OCI-LY1 (cell line): ENCODE data around the gene ANKIB1.

Experiments
- H2AFZ ChIP-seq: fragments of 200-600 bp; sonication (generic), shearing (Covaris generic); 2 replicates; pipeline ENCODE4 v1.6.0; 2014; ENCODE audit warnings: antibody characterized with exemption, mild to moderate bottlenecking, low read length
- H3F3A ChIP-seq: fragments of 200-600 bp; sonication (generic), shearing (Covaris generic); 2 replicates; pipeline ENCODE4 v1.6.0; 2014; ENCODE audit warnings: mild to moderate bottlenecking, antibody characterized with exemption, low read length, moderate library complexity; ENCODE audit not compliant: insufficient read depth
- H3K27ac ChIP-seq: fragments of 200-600 bp; sonication (generic); 2 replicates; pipeline ENCODE4 v1.5.1; 2014; ENCODE audit warnings: low read length, mixed run types, mild to moderate bottlenecking, low read depth; ENCODE audit not compliant: poor library complexity, severe bottlenecking
- H3K27me3 ChIP-seq: fragments of 200-600 bp; sonication (generic); 2 replicates; pipeline ENCODE4 v1.6.0; 2014; ENCODE audit warnings: antibody characterized with exemption, mild to moderate bottlenecking, low read length, moderate library complexity; ENCODE audit not compliant: insufficient read depth
- H3K36me3 ChIP-seq: fragments of 200-600 bp; sonication (generic); 2 replicates; pipeline ENCODE4 v1.6.1; 2014; ENCODE audit warnings: mild to moderate bottlenecking, antibody characterized with exemption, low read length, moderate library complexity, mixed read lengths; ENCODE audit not compliant: insufficient read depth
- H3K4me1 ChIP-seq: fragments of 200-600 bp; sonication (generic); 2 replicates; pipeline ENCODE4 v1.5.1; 2014; ENCODE audit warnings: mild to moderate bottlenecking, low read length, moderate library complexity; ENCODE audit not compliant: insufficient read depth, severe bottlenecking
- H3K4me2 ChIP-seq: fragments of 200-600 bp; sonication (generic), shearing (Covaris generic); 2 replicates; pipeline ENCODE4 v1.6.1; 2014; ENCODE audit warnings: low read length
- H3K4me3 ChIP-seq: fragments of 200-600 bp; sonication (generic); 2 replicates; pipeline ENCODE4 v1.5.1; 2014; ENCODE audit warnings: low read length, low read depth, mild to moderate bottlenecking, mixed read lengths; ENCODE audit not compliant: poor library complexity, severe bottlenecking
- H3K79me2 ChIP-seq: fragments of 200-600 bp; shearing (Covaris generic); 2 replicates; pipeline ENCODE4 v1.6.1; 2016; ENCODE audit warnings: mixed run types, low read length, mixed read lengths; ENCODE audit not compliant: insufficient read depth
- H3K9ac ChIP-seq: fragments of 200-600 bp; sonication (generic), shearing (Covaris generic); 2 replicates; pipeline ENCODE4 v1.6.1; 2014; ENCODE audit warnings: mild to moderate bottlenecking, low read length, mixed read lengths
- H3K9me2 ChIP-seq: fragments of 200-600 bp; sonication (generic), shearing (Covaris generic); 2 replicates; pipeline ENCODE4 v1.6.1; 2014; ENCODE audit warnings: low read depth, mild to moderate bottlenecking, low read length, mixed read lengths
- H3K9me3 ChIP-seq: fragments of 200-600 bp; shearing (Covaris generic); 2 replicates; pipeline ENCODE4 v1.6.1; 2014; ENCODE audit warnings: low read length, mixed read lengths
- H4K20me1 ChIP-seq: fragments of 200-600 bp; sonication (generic), shearing (Covaris generic); 2 replicates; pipeline ENCODE4 v1.6.0; 2016; ENCODE audit warnings: mild to moderate bottlenecking, low read length; ENCODE audit not compliant: insufficient read depth
- CTCF ChIP-seq: fragments of 200-600 bp; sonication (generic), shearing (Covaris generic); IDR thresholded peaks from 2 replicates; pipeline ENCODE4 v1.5.1; 2017; ENCODE audit warnings: mild to moderate bottlenecking, antibody characterized with exemption, low read length, moderate library complexity, mixed read lengths
- EZH2 ChIP-seq: fragments of 200-600 bp; sonication (generic), shearing (Covaris generic); IDR thresholded peaks from 2 replicates; pipeline ENCODE4 v1.8.0; 2017; ENCODE audit warnings: borderline replicate concordance, mixed run types, mild to moderate bottlenecking, antibody characterized with exemption, low read length, moderate library complexity, mixed read lengths

The ANKIB1 gene

GRCh38 chr7:92417913-92418312, 172.1 kb downstream of the ANKIB1 start:
- Histone ChIP-seq H3F3A (no peaks in the 10 kb centered on the region), H3K9ac (no peak overlapping the region), H3K27me3 (no peaks in the 10 kb centered on the region), H3K36me3 (no peaks in the 10 kb centered on the region), H4K20me1 (no peaks in the 10 kb centered on the region), H3K4me3 (no peak overlapping the region), H3K9me2 (no peaks in the 10 kb centered on the region), H3K27ac (no peak overlapping the region), H3K4me2 (no peak overlapping the region), H3K9me3 (no peaks in the 10 kb centered on the region), H2AFZ (no peak overlapping the region), H3K79me2 (no peaks in the 10 kb centered on the region), H3K4me1 (peaks cover 16% of the 10 kb centered on the region)
- TF ChIP-seq CTCF (peak; percentile 26; the same call in 1 of the 2 replicates), EZH2 (no peak)

DNA sequence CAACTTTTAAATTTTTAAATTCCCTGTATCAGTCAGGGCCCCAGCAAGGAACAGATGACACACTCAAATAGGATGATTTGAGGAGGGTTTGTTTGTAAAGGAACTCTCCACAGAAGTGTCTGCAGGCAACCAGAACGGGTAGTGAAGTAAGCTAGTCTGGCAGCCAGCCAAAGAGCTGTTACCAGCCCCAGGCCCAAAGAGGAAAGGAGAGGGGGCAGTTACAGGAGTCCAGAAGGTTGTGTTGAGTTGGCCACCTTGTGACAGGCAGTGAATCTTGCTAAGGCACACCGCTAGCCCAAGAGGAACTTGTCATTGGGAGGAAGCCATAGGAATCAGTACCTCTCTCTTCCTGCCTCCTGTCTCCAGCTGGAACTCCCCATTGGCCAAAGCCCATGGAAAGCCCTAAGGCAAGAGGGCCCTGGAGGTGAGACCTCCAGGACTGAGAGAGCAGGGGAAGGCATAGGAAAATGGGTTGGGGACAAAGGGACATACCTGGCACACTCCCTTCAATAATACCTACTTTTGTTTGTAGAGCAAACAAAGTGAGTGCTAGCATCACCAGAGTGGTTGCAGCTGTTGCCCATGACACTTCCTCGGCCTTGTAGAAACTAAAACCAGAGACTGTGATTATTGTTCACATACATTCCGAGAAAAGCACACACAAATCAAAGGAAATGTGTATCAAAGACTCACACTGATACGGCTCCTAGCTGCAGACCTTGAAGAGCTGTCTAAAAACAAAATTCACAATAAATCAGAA, 176.1 kb downstream of the ANKIB1 start:
- peak overlapping the region; percentile 42 for H3K27ac ChIP-seq
- no peak for TF ChIP-seq CTCF
- TF ChIP-seq EZH2, result no peak
- H3K9ac ChIP-seq, result no peak overlapping the region; the same call in 1 of the 2 replicates
- no peaks in the 10 kb centered on the region for H3K9me3 ChIP-seq
- peaks cover 37% of the 10 kb centered on the region for H3K4me1 ChIP-seq
- no peak overlapping the region for H2AFZ ChIP-seq
- no peaks in the 10 kb centered on the region for H3K9me2 ChIP-seq
- no peaks in the 10 kb centered on the region for H3K79me2 ChIP-seq
- no peaks in the 10 kb centered on the region for H3K36me3 ChIP-seq
- H3K4me3 ChIP-seq, result no peak overlapping the region
- H4K20me1 ChIP-seq, result no peaks in the 10 kb centered on the region
- H3F3A ChIP-seq, result no peaks in the 10 kb centered on the region
- H3K4me2 ChIP-seq, result peak overlapping the region; percentile 23; the same call in 1 of the 2 replicates
- no peaks in the 10 kb centered on the region for H3K27me3 ChIP-seq

DNA sequence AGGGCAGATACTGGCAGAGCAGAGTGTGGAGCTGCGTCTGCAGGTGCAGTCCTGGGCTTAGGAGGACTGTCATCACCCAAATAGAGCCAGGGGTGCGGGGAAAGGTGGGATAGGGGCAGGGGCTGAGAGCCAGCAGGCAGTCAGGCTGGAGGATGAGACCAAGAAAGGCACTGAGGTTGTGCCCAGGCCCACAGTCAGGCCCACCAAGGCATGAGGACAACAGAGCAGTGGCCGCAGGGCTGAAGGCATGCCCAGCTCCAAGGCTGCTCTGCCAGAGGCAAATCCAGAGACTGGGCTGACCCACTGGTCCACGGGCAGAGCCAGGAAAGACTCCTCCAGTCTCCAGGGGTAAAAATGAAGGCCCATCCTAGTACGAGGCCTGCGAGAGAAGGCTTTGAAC, 177.2 kb downstream of the ANKIB1 start:
- TF ChIP-seq CTCF (no peak), EZH2 (no peak)
- Histone ChIP-seq H3K27me3 (no peaks in the 10 kb centered on the region), H3K36me3 (no peaks in the 10 kb centered on the region), H3K9me3 (no peaks in the 10 kb centered on the region), H3K4me1 (peaks cover 37% of the 10 kb centered on the region), H3K79me2 (no peaks in the 10 kb centered on the region), H2AFZ (no peak overlapping the region), H3K9ac (no peak overlapping the region), H4K20me1 (no peaks in the 10 kb centered on the region), H3F3A (no peaks in the 10 kb centered on the region), H3K4me2 (no peak overlapping the region), H3K9me2 (no peaks in the 10 kb centered on the region), H3K4me3 (no peak overlapping the region), H3K27ac (no peak overlapping the region)
